Activated CD8-positive, alpha-beta memory T cell treated with anti-CD3 and anti-CD28 coated beads for 4 hours (primary cell): Measurements from ENCODE around the gene GIMAP7.
"Not testable (repeated sequence)": the region's sequence is repeated elsewhere in the genome, so short reads cannot be mapped to it uniquely, and the experiment has no call there.

Experiments
- DNase-seq, 2 donors: peaks; one replicate each; pipeline ENCODE4 v3.0.0-alpha.2; 2020; ENCODE audit warnings: low read depth in 2 of 2

Gene GIMAP7

GRCh38 chr7:150513758-150514157, 914 bp upstream of the GIMAP7 start:
- no peak for DNase-seq

- no peak for DNase-seq
These were observed 826 bp downstream of the GIMAP7 start for GRCh38 chr7:150515248-150516147.

DNA sequence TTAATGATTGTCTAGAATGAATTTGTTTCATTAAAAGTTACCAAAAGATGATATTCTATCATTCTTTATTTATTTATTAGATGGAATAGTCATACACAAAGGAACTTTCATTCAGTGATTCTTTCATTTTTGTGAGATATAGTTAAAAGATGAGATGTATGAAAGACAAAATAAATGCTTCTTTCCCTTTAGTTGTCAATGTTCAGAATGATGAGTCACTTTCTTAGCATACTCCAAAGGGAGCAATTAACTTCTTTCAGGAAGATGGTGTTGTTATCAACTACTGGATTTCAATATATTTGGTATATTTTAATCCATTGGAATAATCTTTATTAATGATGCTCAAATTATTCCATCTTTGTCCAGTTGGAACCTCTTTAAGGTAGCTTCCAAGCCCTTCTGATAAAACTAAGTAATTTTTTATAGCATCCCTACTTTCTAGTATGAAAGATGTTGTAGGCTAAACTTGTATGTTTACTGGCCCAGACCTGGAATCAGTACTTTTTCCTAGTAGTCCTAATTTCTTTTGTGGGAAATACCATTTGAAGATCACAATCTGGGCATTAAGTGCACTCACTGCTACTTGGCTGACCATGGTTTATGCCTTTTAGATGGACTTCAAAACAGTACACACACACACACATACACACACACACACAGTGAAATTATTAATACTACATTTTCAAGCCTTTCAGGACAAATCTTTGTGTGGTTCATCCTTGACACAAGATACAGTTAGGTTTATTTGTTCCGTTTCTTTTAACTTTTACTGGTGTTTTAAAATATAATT, 2.5 kb downstream of the GIMAP7 start:
- no peak for DNase-seq

DNA sequence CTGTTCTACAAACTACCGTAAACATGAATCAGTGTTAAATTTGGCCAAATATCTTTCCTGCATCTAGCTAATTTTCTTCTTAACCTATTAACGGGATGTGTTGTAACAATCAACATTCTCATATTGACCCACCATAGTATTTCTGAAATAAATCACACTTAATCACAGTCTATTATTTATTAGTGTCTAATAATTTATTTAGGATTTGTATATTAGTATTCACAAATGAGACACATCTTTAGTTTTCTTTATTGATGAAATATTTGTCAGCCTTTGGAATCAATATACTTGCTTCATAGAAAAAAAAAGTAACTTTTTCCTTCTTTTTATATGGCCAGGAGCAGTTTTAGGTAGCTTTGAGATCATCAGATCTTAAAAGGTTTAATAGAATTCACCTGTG, 4.6 kb downstream of the GIMAP7 start:
- DNase-seq = no peak

GRCh38 chr7:150520145-150520544, 5.5 kb downstream of the GIMAP7 start:
- DNase-seq = no peak

- not testable (repeated sequence) for DNase-seq
These were observed 8.3 kb downstream of the GIMAP7 start for GRCh38 chr7:150522931-150523330.

DNA sequence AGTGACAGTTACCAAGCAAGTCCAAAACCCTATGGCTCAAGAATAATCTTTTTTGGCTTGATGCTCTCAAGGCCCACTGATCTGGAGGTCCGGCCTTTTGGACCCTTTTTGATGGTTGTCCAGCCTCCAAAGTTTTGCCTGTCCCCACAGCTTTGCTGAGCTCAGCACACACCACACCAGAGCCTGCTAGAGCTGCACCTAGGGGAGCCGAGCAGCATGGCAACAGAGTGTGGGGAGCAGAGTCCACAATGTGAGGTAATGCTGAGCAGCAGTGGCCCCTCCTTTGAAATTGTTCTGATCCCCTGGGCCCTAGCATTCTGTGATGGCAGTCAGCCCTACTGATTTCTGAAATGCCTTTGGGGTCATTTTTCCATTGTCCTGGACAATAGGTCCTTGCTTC, 9.3 kb downstream of the GIMAP7 start:
- DNase-seq = no peak

- no peak for DNase-seq
These were observed 17.0 kb downstream of the GIMAP7 start for GRCh38 chr7:150531704-150532103.

GRCh38 chr7:150538259-150538658, 23.6 kb downstream of the GIMAP7 start:
- no peak for DNase-seq

DNA sequence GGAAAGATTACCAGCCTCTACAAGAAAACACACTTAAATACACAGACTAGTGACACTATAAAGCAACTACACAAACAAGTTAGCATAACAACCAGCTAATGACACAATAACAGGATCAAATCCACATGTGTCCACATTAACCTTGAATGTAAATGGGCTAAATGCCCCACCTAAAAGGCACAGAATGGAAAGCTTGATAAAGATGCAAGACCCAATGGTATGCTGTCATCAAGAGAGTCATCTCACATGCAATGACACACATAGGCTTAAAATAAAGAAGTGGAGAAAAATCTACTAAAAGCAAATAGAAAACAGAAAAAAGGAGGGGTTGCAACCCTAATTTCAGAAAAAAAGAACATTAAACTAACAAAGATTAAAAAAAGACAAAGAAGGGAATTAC, 38.5 kb downstream of the GIMAP7 start:
- DNase-seq = no peak

DNA sequence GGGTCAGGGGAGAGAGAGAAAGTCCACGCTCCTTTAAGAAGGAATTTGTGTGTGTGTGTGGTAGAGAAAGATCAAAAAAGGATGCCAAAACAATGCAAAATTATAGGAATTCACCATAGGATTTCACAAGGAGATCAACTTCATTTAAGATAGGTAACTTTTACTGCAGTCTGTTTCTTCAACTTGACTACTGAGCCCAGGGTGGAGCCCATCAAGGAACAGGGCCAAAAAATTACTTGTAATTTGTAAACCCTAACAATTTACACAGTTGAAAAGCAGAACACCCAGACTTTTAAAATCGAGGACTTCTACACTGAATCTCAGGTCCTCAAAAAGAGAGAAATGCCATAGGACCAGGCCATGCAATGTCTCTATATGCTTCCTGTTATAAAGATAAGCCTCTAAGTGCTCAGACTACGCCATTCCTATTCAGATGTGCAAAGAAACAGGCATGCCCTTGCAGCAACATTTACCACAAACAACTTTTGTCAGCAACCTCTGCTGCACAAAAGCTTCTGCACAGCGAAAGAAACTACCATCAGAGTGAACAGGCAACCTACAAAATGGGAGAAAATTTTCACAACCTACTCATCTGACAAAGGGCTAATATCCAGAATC, 42.0 kb downstream of the GIMAP7 start:
- DNase-seq = no peak

GRCh38 chr7:150560486-150560885, 45.8 kb downstream of the GIMAP7 start:
- no peak for DNase-seq

- no peak for DNase-seq
These were observed 48.2 kb downstream of the GIMAP7 start for GRCh38 chr7:150562919-150563318.

DNA sequence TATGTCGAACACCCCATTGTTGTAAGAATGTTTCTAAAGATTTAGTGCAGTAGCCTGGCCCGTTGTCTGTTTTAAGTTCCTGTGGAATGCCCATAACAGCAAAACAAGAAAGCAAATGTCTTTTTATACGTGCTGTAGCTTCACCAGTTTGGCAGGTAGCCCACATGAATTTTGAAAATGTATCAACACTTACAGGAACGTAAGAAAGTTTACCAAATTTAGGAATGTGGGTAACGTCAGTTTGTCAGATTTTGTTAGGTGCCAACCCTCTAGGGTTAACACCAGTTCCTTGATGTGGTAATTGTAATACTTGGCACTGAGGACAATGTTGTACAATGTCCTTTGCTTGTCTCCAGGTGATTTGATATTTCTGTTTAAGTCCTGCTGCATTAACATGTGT, 49.3 kb downstream of the GIMAP7 start:
- DNase-seq = no peak

GRCh38 chr7:150564566-150564965, 49.9 kb downstream of the GIMAP7 start:
- DNase-seq = no peak

- no peak for DNase-seq
These were observed 50.6 kb downstream of the GIMAP7 start for GRCh38 chr7:150565239-150565638.

GRCh38 chr7:150566123-150566522, 51.5 kb downstream of the GIMAP7 start:
- no peak for DNase-seq

DNA sequence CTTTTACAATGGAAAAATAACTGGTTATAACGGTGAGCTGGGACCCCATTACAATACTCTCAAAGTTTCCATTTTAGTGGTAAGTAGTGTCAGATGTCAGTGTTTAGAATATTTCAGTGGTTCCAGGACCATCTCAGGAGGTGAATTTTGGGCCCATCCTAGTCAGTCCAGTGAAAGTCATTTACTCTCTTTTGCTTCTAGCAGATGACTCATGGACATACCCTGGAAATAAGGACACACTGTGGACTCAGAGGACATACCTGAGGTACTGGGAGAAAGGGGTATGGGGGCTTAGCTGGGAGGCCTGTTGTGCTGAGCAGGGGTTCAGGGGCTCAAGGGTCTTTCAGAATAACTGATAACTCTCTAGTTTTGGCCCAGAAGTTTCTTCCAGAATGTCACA, 51.9 kb downstream of the GIMAP7 start:
- DNase-seq = no peak

DNA sequence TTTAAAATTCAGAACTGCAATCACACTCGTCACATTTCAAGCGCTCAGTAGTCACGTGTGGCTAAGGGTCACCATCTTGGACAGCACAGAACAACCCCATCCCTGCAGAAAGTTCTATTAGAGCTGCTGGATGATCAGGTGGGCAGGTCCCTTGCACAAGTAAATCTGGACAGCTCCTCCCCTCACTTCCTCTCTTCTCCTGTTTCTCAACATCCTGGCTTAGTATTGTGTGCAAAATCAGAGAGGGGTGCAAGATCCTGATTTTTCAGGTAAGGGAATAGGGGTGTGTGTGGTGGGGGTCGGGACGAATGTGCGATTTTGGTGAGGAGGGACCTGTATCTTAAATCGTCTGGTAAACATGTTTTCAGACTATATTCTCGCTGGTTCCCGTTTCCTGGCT, 52.5 kb downstream of the GIMAP7 start, which contains the start of gene GIMAP4:
Gene GIMAP4, plus strand, starts transcription at position 222 of the 400 bp plus-strand sequence. CDS start 2,512 bp downstream, outside the sequence.
- no peak for DNase-seq

DNA sequence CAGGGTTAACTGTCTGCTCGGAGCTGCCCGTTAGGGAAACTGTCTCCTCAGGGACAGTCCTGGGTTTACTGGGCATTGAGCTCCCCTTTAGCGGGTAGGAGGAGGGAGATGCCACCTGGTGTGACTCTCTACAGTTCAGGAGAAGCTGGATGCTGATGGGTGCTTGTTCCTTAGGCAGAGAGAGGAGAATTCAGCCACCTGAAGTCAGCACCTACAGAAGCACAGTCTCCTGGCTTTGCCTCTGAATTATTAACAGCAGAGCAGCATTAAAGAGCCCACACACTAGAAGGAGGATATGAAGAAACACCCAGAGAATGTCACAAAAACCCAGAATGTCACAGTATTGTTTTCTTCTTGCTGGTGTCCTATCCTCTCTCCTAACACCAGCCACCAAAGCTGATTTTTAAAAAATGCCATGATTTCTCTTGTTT, 53.2 kb downstream of the GIMAP7 start:
- DNase-seq = no peak

DNA sequence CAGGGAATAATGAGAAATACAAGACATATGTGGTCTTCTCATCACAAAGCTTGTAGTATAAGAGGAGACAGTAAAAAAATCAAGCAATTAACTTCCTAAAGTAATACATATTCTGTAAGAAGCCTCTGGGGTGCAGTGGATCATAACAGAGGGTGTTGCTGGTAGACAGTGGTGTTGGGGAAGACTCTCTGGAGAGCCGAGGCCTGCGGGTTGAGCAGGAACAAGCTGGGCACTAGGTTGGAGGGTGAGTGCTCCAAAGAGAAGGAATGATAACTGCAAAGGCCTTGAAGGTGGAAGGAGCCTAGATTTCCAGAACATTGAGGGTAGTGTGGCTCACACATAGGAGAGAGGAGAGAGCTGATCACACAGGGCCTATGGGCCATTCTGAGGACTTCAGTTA, 54.0 kb downstream of the GIMAP7 start:
- DNase-seq = no peak

- DNase-seq = no peak
These were observed 54.7 kb downstream of the GIMAP7 start for GRCh38 chr7:150569245-150569955.
